ENCODE measurements around the gene TASP1.

DNA sequence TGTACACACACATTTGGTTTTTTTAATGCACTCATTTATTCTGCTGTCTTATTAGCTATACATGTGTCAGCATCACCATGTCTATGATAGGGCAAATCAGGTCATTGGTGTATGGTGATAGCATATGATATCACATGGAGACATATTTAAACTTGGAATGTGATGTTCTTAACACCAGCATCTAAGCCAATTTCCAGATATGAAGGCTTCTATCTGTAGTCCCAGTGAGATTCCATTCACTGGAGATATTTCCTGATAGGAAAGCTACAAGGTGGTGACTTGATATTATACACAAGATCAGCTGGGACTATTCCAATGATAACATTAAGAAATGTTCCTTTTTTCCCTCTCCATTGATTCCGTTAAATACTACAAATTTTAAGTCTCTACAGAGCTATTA is 89.3 kb downstream of the TASP1 start:
- no peak for TF ChIP-seq POLR2AphosphoS5 (IDR thresholded peaks at IDR 0.05)
- TF ChIP-seq POLR2A (IDR thresholded peaks at IDR 0.05), result no peak
